MM.1S (cell line): ENCODE measurements around the gene PHB1.

Source experiments
- DNase-seq: peaks from one replicate; pipeline ENCODE4 v3.0.0-alpha.2; 2015
- H2AFZ ChIP-seq: fragments of 300-600 bp; sonication (generic); 2 replicates; pipeline ENCODE4 v1.6.0; 2016; ENCODE audit warnings: antibody characterized with exemption, low read length
- H3F3A ChIP-seq: fragments of 300-600 bp; sonication (generic); 2 replicates; pipeline ENCODE4 v1.6.1; 2016; ENCODE audit warnings: mild to moderate bottlenecking, antibody characterized with exemption, low read length, moderate library complexity, mixed read lengths; ENCODE audit not compliant: insufficient read depth
- H3K27ac ChIP-seq: fragments of 300-600 bp; sonication (generic); 2 replicates; pipeline ENCODE4 v1.5.1; 2016; ENCODE audit warnings: mild to moderate bottlenecking, low read length
- H3K27me3 ChIP-seq: fragments of 300-600 bp; sonication (generic); replicated peaks from 2 replicates; pipeline ENCODE4 v1.6.0; 2016; ENCODE audit warnings: low read length; ENCODE audit not compliant: insufficient read depth
- H3K36me3 ChIP-seq: fragments of 300-600 bp; sonication (generic); replicated peaks from 2 replicates; pipeline ENCODE4 v1.6.1; 2016; ENCODE audit warnings: mild to moderate bottlenecking, low read length, mixed read lengths; ENCODE audit not compliant: insufficient read depth
- H3K4me1 ChIP-seq: fragments of 300-600 bp; sonication (generic); 2 replicates; pipeline ENCODE4 v1.6.1; 2016; ENCODE audit warnings: low read length, mixed read lengths
- H3K4me2 ChIP-seq: fragments of 300-600 bp; sonication (generic); 2 replicates; pipeline ENCODE4 v1.6.0; 2016; ENCODE audit warnings: low read depth, low read length
- H3K4me3 ChIP-seq: fragments of 300-600 bp; sonication (generic); 2 replicates; pipeline ENCODE4 v1.5.1; 2016; ENCODE audit warnings: low read length, mixed read lengths
- H3K79me2 ChIP-seq: fragments of 300-600 bp; sonication (generic); 2 replicates; pipeline ENCODE4 v1.6.1; 2016; ENCODE audit warnings: mixed run types, low read length, mixed read lengths
- H3K9ac ChIP-seq: fragments of 300-600 bp; sonication (generic); 2 replicates; pipeline ENCODE4 v1.6.1; 2016; ENCODE audit warnings: low read length, mixed read lengths
- H3K9me2 ChIP-seq: fragments of 300-600 bp; sonication (generic); replicated peaks from 2 replicates; pipeline ENCODE4 v1.6.1; 2016; ENCODE audit warnings: mild to moderate bottlenecking, low read length, mixed read lengths; ENCODE audit not compliant: insufficient read depth
- H3K9me3 ChIP-seq: fragments of 300-600 bp; sonication (generic); replicated peaks from 2 replicates; pipeline ENCODE4 v1.6.1; 2016; ENCODE audit warnings: mild to moderate bottlenecking, low read length, mixed read lengths; ENCODE audit not compliant: insufficient read depth
- H4K20me1 ChIP-seq: fragments of 300-600 bp; sonication (generic); 2 replicates; pipeline ENCODE4 v1.6.1; 2016; ENCODE audit warnings: mild to moderate bottlenecking, low read length, moderate library complexity, mixed read lengths; ENCODE audit not compliant: insufficient read depth
- EZH2 ChIP-seq: fragments of 300-600 bp; sonication (generic); optimal IDR thresholded peaks from 2 replicates; pipeline ENCODE3; 2017; ENCODE audit warnings: low read depth, mild to moderate bottlenecking, antibody characterized with exemption, low read length, mixed read lengths
- EZH2phosphoT487 ChIP-seq: fragments of 300-600 bp; sonication (generic); IDR thresholded peaks from 2 replicates; pipeline ENCODE4 v1.6.1; 2018; ENCODE audit warnings: antibody characterized with exemption, low read length
- TF ChIP-seq, protein P1 (sequence below): fragments of 300-600 bp; sonication (generic); IDR thresholded peaks from 2 replicates; pipeline ENCODE4 v1.5.1; 2016; ENCODE audit warnings: antibody characterized with exemption, low read length, mixed read lengths

The PHB1 gene

DNA sequence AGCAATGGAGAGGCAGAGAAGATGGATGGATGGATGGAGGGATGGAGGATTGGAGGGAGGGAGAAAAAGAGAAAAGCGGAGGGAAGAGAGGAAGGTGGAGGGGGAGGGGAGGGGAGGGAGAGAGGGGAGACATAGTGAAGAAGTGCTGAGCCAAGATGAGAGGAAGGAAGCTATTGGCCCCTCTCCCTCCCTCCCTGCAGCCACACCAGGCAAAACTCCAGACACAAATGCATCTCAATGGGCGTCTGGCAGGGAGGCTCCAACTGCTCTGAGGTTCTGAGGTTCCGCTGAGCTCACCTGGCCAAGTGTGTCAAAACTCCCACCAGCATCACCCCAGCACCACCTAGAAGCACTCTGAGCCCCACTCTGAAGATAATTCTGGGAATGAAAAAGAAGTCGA is 26.9 kb upstream of the PHB1 start:
- H3K9me2 ChIP-seq = no peaks in the 10 kb centered on the region
- no peaks in the 10 kb centered on the region for H4K20me1 ChIP-seq
- no peaks in the 10 kb centered on the region for H3K79me2 ChIP-seq
- H3K9ac ChIP-seq = no peak overlapping the region
- no peak overlapping the region for H3K4me3 ChIP-seq
- no peaks in the 10 kb centered on the region for H3F3A ChIP-seq
- H2AFZ ChIP-seq = no peak overlapping the region
- TF ChIP-seq EZH2 = no peak
- TF ChIP-seq, protein P1, sequence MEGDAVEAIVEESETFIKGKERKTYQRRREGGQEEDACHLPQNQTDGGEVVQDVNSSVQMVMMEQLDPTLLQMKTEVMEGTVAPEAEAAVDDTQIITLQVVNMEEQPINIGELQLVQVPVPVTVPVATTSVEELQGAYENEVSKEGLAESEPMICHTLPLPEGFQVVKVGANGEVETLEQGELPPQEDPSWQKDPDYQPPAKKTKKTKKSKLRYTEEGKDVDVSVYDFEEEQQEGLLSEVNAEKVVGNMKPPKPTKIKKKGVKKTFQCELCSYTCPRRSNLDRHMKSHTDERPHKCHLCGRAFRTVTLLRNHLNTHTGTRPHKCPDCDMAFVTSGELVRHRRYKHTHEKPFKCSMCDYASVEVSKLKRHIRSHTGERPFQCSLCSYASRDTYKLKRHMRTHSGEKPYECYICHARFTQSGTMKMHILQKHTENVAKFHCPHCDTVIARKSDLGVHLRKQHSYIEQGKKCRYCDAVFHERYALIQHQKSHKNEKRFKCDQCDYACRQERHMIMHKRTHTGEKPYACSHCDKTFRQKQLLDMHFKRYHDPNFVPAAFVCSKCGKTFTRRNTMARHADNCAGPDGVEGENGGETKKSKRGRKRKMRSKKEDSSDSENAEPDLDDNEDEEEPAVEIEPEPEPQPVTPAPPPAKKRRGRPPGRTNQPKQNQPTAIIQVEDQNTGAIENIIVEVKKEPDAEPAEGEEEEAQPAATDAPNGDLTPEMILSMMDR = no peak
- no peak for TF ChIP-seq EZH2phosphoT487
- no peak overlapping the region for H3K4me2 ChIP-seq
- no peak for DNase-seq
- peaks cover 98% of the 10 kb centered on the region for H3K27me3 ChIP-seq
- no peaks in the 10 kb centered on the region for H3K36me3 ChIP-seq
- no peaks in the 10 kb centered on the region for H3K4me1 ChIP-seq
- H3K9me3 ChIP-seq = no peaks in the 10 kb centered on the region
- H3K27ac ChIP-seq = no peak overlapping the region

DNA sequence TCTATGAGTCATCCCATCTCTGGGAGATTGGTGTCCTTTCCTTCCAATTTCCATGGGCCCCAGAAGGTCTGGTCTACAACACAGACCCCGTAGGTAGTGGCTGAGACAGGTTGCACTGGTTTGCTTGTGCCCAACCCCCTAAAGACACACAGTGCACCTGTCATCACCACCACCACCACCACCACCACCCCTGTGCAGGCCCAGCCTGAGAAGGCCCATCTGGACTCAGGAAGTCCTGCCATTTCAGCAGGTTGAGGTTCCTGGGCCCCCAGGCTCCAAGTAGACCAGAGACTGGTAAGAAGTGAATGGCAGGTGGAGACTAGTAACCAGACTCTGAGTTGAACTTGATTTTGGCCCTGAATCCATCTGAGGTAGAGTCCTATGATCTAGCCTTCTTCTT is 25.9 kb upstream of the PHB1 start:
- Histone ChIP-seq H3K4me3 (no peak overlapping the region), H3K79me2 (no peaks in the 10 kb centered on the region), H3K4me1 (no peaks in the 10 kb centered on the region), H2AFZ (no peak overlapping the region), H3K27me3 (peaks cover 98% of the 10 kb centered on the region), H3K9ac (no peak overlapping the region), H3K27ac (no peak overlapping the region), H3K9me2 (no peaks in the 10 kb centered on the region), H3F3A (no peaks in the 10 kb centered on the region), H3K9me3 (no peaks in the 10 kb centered on the region), H4K20me1 (no peaks in the 10 kb centered on the region), H3K36me3 (no peaks in the 10 kb centered on the region), H3K4me2 (no peak overlapping the region)
- DNase-seq = no peak
- TF ChIP-seq EZH2 = no peak
- TF ChIP-seq, protein P1 = no peak
- no peak for TF ChIP-seq EZH2phosphoT487

GRCh38 chr17:49439673-49440571 is 25.2 kb upstream of the PHB1 start:
- Histone ChIP-seq H3K4me1 (no peaks in the 10 kb centered on the region), H3K9me3 (no peaks in the 10 kb centered on the region), H3K4me3 (no peak overlapping the region), H3K27me3 (peaks cover 95% of the 10 kb centered on the region), H3K27ac (no peak overlapping the region), H3F3A (no peaks in the 10 kb centered on the region), H3K9ac (no peak overlapping the region), H3K36me3 (no peaks in the 10 kb centered on the region), H3K79me2 (no peaks in the 10 kb centered on the region), H4K20me1 (no peaks in the 10 kb centered on the region), H3K9me2 (no peaks in the 10 kb centered on the region), H2AFZ (no peak overlapping the region), H3K4me2 (no peak overlapping the region)
- DNase-seq = no peak
- no peak for TF ChIP-seq EZH2phosphoT487
- TF ChIP-seq EZH2 = no peak
- TF ChIP-seq, protein P1 = no peak
